ENCODE results near the gene PRIM2.
"Not testable (repeated sequence)": the region's sequence is repeated elsewhere in the genome, so short reads cannot be mapped to it uniquely, and the experiment has no call there.

The PRIM2 gene

GRCh38 chr6:57368965-57369731 lies 51.7 kb downstream of the PRIM2 start:
- not testable (repeated sequence) for DNase-seq

GRCh38 chr6:57371779-57372178 lies 54.3 kb downstream of the PRIM2 start:
- not testable (repeated sequence) for DNase-seq

GRCh38 chr6:57374764-57375163 lies 57.3 kb downstream of the PRIM2 start:
- DNase-seq, result not testable (repeated sequence)

GRCh38 chr6:57376083-57376482 lies 58.7 kb downstream of the PRIM2 start:
- not testable (repeated sequence) for DNase-seq

- not testable (repeated sequence) for DNase-seq
These were observed 71.7 kb downstream of the PRIM2 start for GRCh38 chr6:57389038-57389592.

GRCh38 chr6:57390818-57391217 lies 73.4 kb downstream of the PRIM2 start:
- DNase-seq, result not testable (repeated sequence)

- DNase-seq, result not testable (repeated sequence)
These were observed 74.6 kb downstream of the PRIM2 start for GRCh38 chr6:57392047-57392446.

- DNase-seq, result not testable (repeated sequence)
These were observed 101.9 kb downstream of the PRIM2 start for GRCh38 chr6:57419341-57419740.

GRCh38 chr6:57421503-57421902 lies 104.1 kb downstream of the PRIM2 start:
- no peak for DNase-seq

GRCh38 chr6:57423468-57423867 lies 106.0 kb downstream of the PRIM2 start:
- DNase-seq, result no peak

- DNase-seq, result not testable (repeated sequence)
These were observed 114.3 kb downstream of the PRIM2 start for GRCh38 chr6:57431742-57432141.

- no peak for DNase-seq
These were observed 114.7 kb downstream of the PRIM2 start for GRCh38 chr6:57432157-57432556.

- no peak for DNase-seq
These were observed 115.7 kb downstream of the PRIM2 start for GRCh38 chr6:57432919-57433684.

GRCh38 chr6:57433790-57434189 lies 116.4 kb downstream of the PRIM2 start:
- DNase-seq, result not testable (repeated sequence)

- DNase-seq, result no peak
These were observed 117.5 kb downstream of the PRIM2 start for GRCh38 chr6:57434944-57435343.

GRCh38 chr6:57435475-57436160 lies 118.2 kb downstream of the PRIM2 start:
- DNase-seq, result no peak

- not testable (repeated sequence) for DNase-seq
These were observed 123.3 kb downstream of the PRIM2 start for GRCh38 chr6:57440735-57441134.

- DNase-seq, result not testable (repeated sequence)
These were observed 124.7 kb downstream of the PRIM2 start for GRCh38 chr6:57442133-57442532.

GRCh38 chr6:57443181-57443580 lies 125.8 kb downstream of the PRIM2 start:
- DNase-seq, result not testable (repeated sequence)

- DNase-seq, result not testable (repeated sequence)
These were observed 127.4 kb downstream of the PRIM2 start for GRCh38 chr6:57444787-57445186.

- not testable (repeated sequence) for DNase-seq
These were observed 127.9 kb downstream of the PRIM2 start for GRCh38 chr6:57445379-57445778.

- not testable (repeated sequence) for DNase-seq
These were observed 128.5 kb downstream of the PRIM2 start for GRCh38 chr6:57445790-57446468.

Data from NCI-H774 (cell line).